Activated naive CD8-positive, alpha-beta T cell treated with anti-CD3 and anti-CD28 coated beads, Interleukin-2, amount 50 U/mL, for 24 hours (primary cell): Measurements from ENCODE around the gene ARHGEF12.

Source experiments
- ATAC-seq: fragments of 150-1000 bp; cut with Tn5 transposase; one replicate; pipeline ENCODE4 v1.10.0; 2021
- DNase-seq: peaks from one replicate; pipeline ENCODE4 v3.0.0; 2021
- H3K27ac Mint-ChIP-seq: one replicate; pipeline ENCODE4 v1.8.0; 2021; ENCODE audit warnings: mild to moderate bottlenecking, mixed read lengths
- H3K27me3 Mint-ChIP-seq: one replicate; pipeline ENCODE4 v1.8.0; 2021; ENCODE audit warnings: mixed read lengths
- H3K36me3 Mint-ChIP-seq: one replicate; pipeline ENCODE4 v1.8.0; 2021; ENCODE audit warnings: low read depth, mixed read lengths
- H3K4me1 Mint-ChIP-seq: one replicate; pipeline ENCODE4 v1.8.0; 2021; ENCODE audit warnings: mixed read lengths
- H3K4me3 Mint-ChIP-seq: one replicate; pipeline ENCODE4 v1.8.0; 2021; ENCODE audit warnings: mild to moderate bottlenecking, moderate library complexity, mixed read lengths
- H3K9me3 Mint-ChIP-seq: one replicate; pipeline ENCODE4 v1.8.0; 2021; ENCODE audit warnings: mixed read lengths

ARHGEF12 gene

GRCh38 chr11:120344302-120345004, 8.2 kb downstream of the ARHGEF12 start:
- H3K36me3 Mint-ChIP-seq: peaks cover 7% of the 10 kb centered on the region
- peak; percentile 92 for ATAC-seq
- peaks cover 74% of the 10 kb centered on the region for H3K27me3 Mint-ChIP-seq
- peak overlapping the region; percentile 47 for H3K4me3 Mint-ChIP-seq
- H3K27ac Mint-ChIP-seq: peak overlapping the region; percentile 79
- H3K9me3 Mint-ChIP-seq: peaks cover 9% of the 10 kb centered on the region
- peak; percentile 48 for DNase-seq
- peaks cover 42% of the 10 kb centered on the region for H3K4me1 Mint-ChIP-seq

GRCh38 chr11:120346233-120346632, 10.0 kb downstream of the ARHGEF12 start:
- Mint-ChIP-seq H3K4me3 (no peak overlapping the region), H3K9me3 (peaks cover 9% of the 10 kb centered on the region), H3K4me1 (peaks cover 30% of the 10 kb centered on the region), H3K27me3 (peaks cover 72% of the 10 kb centered on the region), H3K27ac (no peak overlapping the region), H3K36me3 (peaks cover 8% of the 10 kb centered on the region)
- no peak for ATAC-seq
- DNase-seq: no peak

- Mint-ChIP-seq H3K36me3 (peaks cover 1% of the 10 kb centered on the region), H3K4me1 (peaks cover 8% of the 10 kb centered on the region), H3K27ac (no peak overlapping the region), H3K27me3 (peaks cover 68% of the 10 kb centered on the region), H3K9me3 (no peaks in the 10 kb centered on the region), H3K4me3 (no peak overlapping the region)
- no peak for DNase-seq
- ATAC-seq: no peak
These were observed 14.4 kb downstream of the ARHGEF12 start for GRCh38 chr11:120350637-120351036.

- ATAC-seq (no peak), DNase-seq (no peak)
- H3K27me3 Mint-ChIP-seq: peaks cover 61% of the 10 kb centered on the region
- H3K27ac Mint-ChIP-seq: no peak overlapping the region
- H3K9me3 Mint-ChIP-seq: no peaks in the 10 kb centered on the region
- H3K4me1 Mint-ChIP-seq: no peaks in the 10 kb centered on the region
- no peak overlapping the region for H3K4me3 Mint-ChIP-seq
- peaks cover 4% of the 10 kb centered on the region for H3K36me3 Mint-ChIP-seq
These were observed 16.2 kb downstream of the ARHGEF12 start for GRCh38 chr11:120352405-120352804.

GRCh38 chr11:120354068-120354467, 17.9 kb downstream of the ARHGEF12 start:
- Mint-ChIP-seq H3K36me3 (peaks cover 4% of the 10 kb centered on the region), H3K27ac (no peak overlapping the region), H3K4me3 (no peak overlapping the region), H3K27me3 (peaks cover 59% of the 10 kb centered on the region), H3K4me1 (no peaks in the 10 kb centered on the region), H3K9me3 (no peaks in the 10 kb centered on the region)
- no peak for DNase-seq
- no peak for ATAC-seq

- Mint-ChIP-seq H3K27me3 (peaks cover 57% of the 10 kb centered on the region), H3K4me1 (no peaks in the 10 kb centered on the region), H3K9me3 (no peaks in the 10 kb centered on the region), H3K27ac (no peak overlapping the region), H3K36me3 (peaks cover 4% of the 10 kb centered on the region), H3K4me3 (no peak overlapping the region)
- no peak for DNase-seq
- ATAC-seq: no peak
These were observed 18.6 kb downstream of the ARHGEF12 start for GRCh38 chr11:120354779-120355178.

GRCh38 chr11:120357620-120358019, 21.4 kb downstream of the ARHGEF12 start:
- DNase-seq (no peak), ATAC-seq (no peak)
- H3K4me3 Mint-ChIP-seq: no peak overlapping the region
- H3K9me3 Mint-ChIP-seq: no peaks in the 10 kb centered on the region
- peaks cover 2% of the 10 kb centered on the region for H3K36me3 Mint-ChIP-seq
- no peak overlapping the region for H3K27ac Mint-ChIP-seq
- no peaks in the 10 kb centered on the region for H3K4me1 Mint-ChIP-seq
- H3K27me3 Mint-ChIP-seq: peaks cover 42% of the 10 kb centered on the region

- ATAC-seq (no peak), DNase-seq (no peak)
- no peak overlapping the region for H3K4me3 Mint-ChIP-seq
- H3K36me3 Mint-ChIP-seq: peaks cover 2% of the 10 kb centered on the region
- H3K27ac Mint-ChIP-seq: no peak overlapping the region
- no peaks in the 10 kb centered on the region for H3K9me3 Mint-ChIP-seq
- H3K4me1 Mint-ChIP-seq: no peaks in the 10 kb centered on the region
- peaks cover 39% of the 10 kb centered on the region for H3K27me3 Mint-ChIP-seq
These were observed 22.5 kb downstream of the ARHGEF12 start for GRCh38 chr11:120358729-120359128.

GRCh38 chr11:120363436-120363835, 27.2 kb downstream of the ARHGEF12 start:
- Mint-ChIP-seq H3K9me3 (no peaks in the 10 kb centered on the region), H3K27ac (no peak overlapping the region), H3K36me3 (no peaks in the 10 kb centered on the region), H3K4me1 (no peaks in the 10 kb centered on the region), H3K4me3 (no peak overlapping the region), H3K27me3 (peaks cover 25% of the 10 kb centered on the region)
- no peak for DNase-seq
- no peak for ATAC-seq

GRCh38 chr11:120365512-120365911, 29.3 kb downstream of the ARHGEF12 start:
- H3K4me1 Mint-ChIP-seq: no peaks in the 10 kb centered on the region
- H3K27me3 Mint-ChIP-seq: peaks cover 15% of the 10 kb centered on the region
- no peak overlapping the region for H3K27ac Mint-ChIP-seq
- no peaks in the 10 kb centered on the region for H3K9me3 Mint-ChIP-seq
- no peak for ATAC-seq
- no peak overlapping the region for H3K4me3 Mint-ChIP-seq
- no peak for DNase-seq
- H3K36me3 Mint-ChIP-seq: no peaks in the 10 kb centered on the region

GRCh38 chr11:120372296-120372695, 36.1 kb downstream of the ARHGEF12 start:
- Mint-ChIP-seq H3K4me1 (no peaks in the 10 kb centered on the region), H3K4me3 (no peak overlapping the region), H3K27ac (no peak overlapping the region), H3K36me3 (no peaks in the 10 kb centered on the region), H3K27me3 (peaks cover 3% of the 10 kb centered on the region), H3K9me3 (no peaks in the 10 kb centered on the region)
- no peak for ATAC-seq
- no peak for DNase-seq

GRCh38 chr11:120375076-120375475, 38.9 kb downstream of the ARHGEF12 start:
- H3K9me3 Mint-ChIP-seq: peaks cover 11% of the 10 kb centered on the region
- DNase-seq: no peak
- H3K36me3 Mint-ChIP-seq: peaks cover 10% of the 10 kb centered on the region
- no peak overlapping the region for H3K4me3 Mint-ChIP-seq
- no peak overlapping the region for H3K27ac Mint-ChIP-seq
- peaks cover 3% of the 10 kb centered on the region for H3K27me3 Mint-ChIP-seq
- ATAC-seq: no peak
- H3K4me1 Mint-ChIP-seq: no peaks in the 10 kb centered on the region

GRCh38 chr11:120376547-120377182, 40.5 kb downstream of the ARHGEF12 start:
- Mint-ChIP-seq H3K4me1 (no peaks in the 10 kb centered on the region), H3K27me3 (peaks cover 7% of the 10 kb centered on the region), H3K4me3 (no peak overlapping the region), H3K27ac (no peak overlapping the region), H3K36me3 (peaks cover 10% of the 10 kb centered on the region), H3K9me3 (peaks cover 11% of the 10 kb centered on the region)
- DNase-seq (no peak), ATAC-seq (no peak)

- Mint-ChIP-seq H3K9me3 (peaks cover 11% of the 10 kb centered on the region), H3K27me3 (peaks cover 8% of the 10 kb centered on the region), H3K4me1 (no peaks in the 10 kb centered on the region), H3K4me3 (no peak overlapping the region), H3K27ac (no peak overlapping the region), H3K36me3 (peaks cover 10% of the 10 kb centered on the region)
- ATAC-seq: no peak
- no peak for DNase-seq
These were observed 42.3 kb downstream of the ARHGEF12 start for GRCh38 chr11:120378474-120378873.

- ATAC-seq (no peak), DNase-seq (no peak)
- H3K36me3 Mint-ChIP-seq: peaks cover 10% of the 10 kb centered on the region
- peaks cover 11% of the 10 kb centered on the region for H3K9me3 Mint-ChIP-seq
- peaks cover 17% of the 10 kb centered on the region for H3K27me3 Mint-ChIP-seq
- no peak overlapping the region for H3K27ac Mint-ChIP-seq
- H3K4me1 Mint-ChIP-seq: no peaks in the 10 kb centered on the region
- no peak overlapping the region for H3K4me3 Mint-ChIP-seq
These were observed 45.2 kb downstream of the ARHGEF12 start for GRCh38 chr11:120381401-120381800.
